Measurements from ENCODE around the gene DAB2IP. TPM values are rescaled to one million over a fixed set of nuclear protein-coding genes. Genes with fewer than 3 reads are reported as not detected.

DAB2IP gene
- total and polyA plus RNA-seq, 2 experiments from 2014 or later = 8.9 to 42.8 TPM

- no peak for TF ChIP-seq REST (IDR thresholded peaks at IDR 0.05; ENCODE audit: unreplicated experiment)
- no peak for TF ChIP-seq CTCF (conservative IDR thresholded peaks at IDR 0.05; ENCODE audit: low read depth in 2 of 2)
- no peak for TF ChIP-seq ZNF331 (CRISPR knock-in tag; IDR thresholded peaks at IDR 0.05; ENCODE audit: low read depth)
- TF ChIP-seq POLR2AphosphoS5 (IDR thresholded peaks at IDR 0.05; ENCODE audit: low read depth) = no peak
Measured at GRCh38 chr9:121707477-121708424, 56.3 kb downstream of the DAB2IP start (continued).

GRCh38 chr9:121708768-121709488, 57.5 kb downstream of the DAB2IP start:
- peak; percentile 60 for DNase-seq (ENCODE audit: low spot score)
- no peak overlapping the region for H2AFZ ChIP-seq
- Mint-ChIP-seq H3K36me3 (ENCODE audit: low read depth) (no peaks in the 10 kb centered on the region), H3K27me3 (ENCODE audit: insufficient read depth, low read depth, poor library complexity) (peaks cover 9% of the 10 kb centered on the region), H3K27ac (no peak overlapping the region), H3K9me3 (no peaks in the 10 kb centered on the region), H3K4me3 (no peak overlapping the region), H3K4me1 (peaks cover 49% of the 10 kb centered on the region)
- H3K4me2 ChIP-seq = no peak overlapping the region
- peaks cover 82% of the 10 kb centered on the region for H3K79me2 ChIP-seq (replicated peaks; ENCODE audit: insufficient read depth)
- H3K9me2 ChIP-seq (ENCODE audit: insufficient read depth) = no peaks in the 10 kb centered on the region
- peaks cover 52% of the 10 kb centered on the region for H4K20me1 ChIP-seq (replicated peaks; ENCODE audit: insufficient read depth)
- peaks cover 10% of the 10 kb centered on the region for H3K4me1 ChIP-seq (ENCODE audit: insufficient read depth)
- no peaks in the 10 kb centered on the region for H3K36me3 ChIP-seq (ENCODE audit: insufficient read depth)
- no peak overlapping the region for H3K4me3 ChIP-seq
- no peaks in the 10 kb centered on the region for H3F3A ChIP-seq (replicated peaks; ENCODE audit: low read depth)
- no peaks in the 10 kb centered on the region for H3K27me3 ChIP-seq (ENCODE audit: insufficient read depth)
- H3K27ac ChIP-seq (ENCODE audit: low read depth) = no peak overlapping the region
- ATAC-seq = peak; percentile 85
- TF ChIP-seq NANOG (IDR thresholded peaks at IDR 0.05; ENCODE audit: borderline replicate concordance) (no peak), ZNF331 (CRISPR knock-in tag; IDR thresholded peaks at IDR 0.05; ENCODE audit: low read depth) (no peak), ZNF462 (CRISPR knock-in tag; IDR thresholded peaks at IDR 0.05) (no peak), CTCF (conservative IDR thresholded peaks at IDR 0.05; ENCODE audit: low read depth in 2 of 2) (no peak), POLR2AphosphoS5 (IDR thresholded peaks at IDR 0.05; ENCODE audit: low read depth) (no peak), EZH2 (IDR thresholded peaks at IDR 0.05; ENCODE audit: low read depth, unreplicated experiment) (no peak)

All from GM23338 (cell line).